8988T (cell line): ENCODE data around the gene JCAD.
"Not testable (repeated sequence)": the region's sequence is repeated elsewhere in the genome, so short reads cannot be mapped to it uniquely, and the experiment has no call there.

Experiments
- DNase-seq: peaks from one replicate; pipeline ENCODE4 v3.0.0; 2011

JCAD gene

DNA sequence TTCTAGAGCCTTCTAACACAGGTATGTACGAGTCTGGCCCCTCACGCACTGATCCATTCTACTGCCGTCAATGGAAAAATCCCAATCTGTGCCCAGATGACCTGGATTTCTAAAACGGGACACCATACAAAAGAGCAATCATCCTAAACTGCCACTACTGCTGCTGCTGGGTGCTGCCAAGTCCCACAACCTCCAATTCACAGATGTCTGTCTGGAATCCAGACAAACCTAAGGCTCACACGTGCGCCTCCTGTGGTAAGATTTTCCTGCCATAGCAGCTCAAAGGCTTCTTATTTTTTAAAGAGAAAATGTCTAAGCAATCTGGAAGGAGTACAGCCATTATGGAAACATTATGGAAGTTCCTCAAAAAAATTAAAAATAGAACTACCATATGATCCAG, 40.9 kb downstream of the JCAD start:
- DNase-seq, result no peak

DNA sequence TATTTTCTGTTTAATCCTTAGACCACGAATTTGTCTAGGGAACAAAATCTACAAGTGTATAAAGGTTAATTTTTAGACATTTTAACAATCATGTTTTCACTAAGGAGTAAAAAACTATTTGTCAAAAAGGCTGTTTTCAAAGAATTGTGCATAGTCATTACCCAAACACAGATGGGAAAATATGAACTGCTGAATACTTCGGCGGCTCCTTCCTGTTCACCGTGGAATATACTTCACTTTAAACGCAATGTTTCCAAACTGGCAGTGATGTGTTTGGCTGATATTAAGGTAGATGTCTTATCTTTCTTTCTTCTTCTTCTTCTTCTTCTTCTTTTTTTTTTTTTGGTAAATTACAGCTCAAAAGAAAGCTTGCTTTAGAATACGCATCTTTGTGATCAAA, 41.4 kb downstream of the JCAD start:
- DNase-seq, result no peak

DNA sequence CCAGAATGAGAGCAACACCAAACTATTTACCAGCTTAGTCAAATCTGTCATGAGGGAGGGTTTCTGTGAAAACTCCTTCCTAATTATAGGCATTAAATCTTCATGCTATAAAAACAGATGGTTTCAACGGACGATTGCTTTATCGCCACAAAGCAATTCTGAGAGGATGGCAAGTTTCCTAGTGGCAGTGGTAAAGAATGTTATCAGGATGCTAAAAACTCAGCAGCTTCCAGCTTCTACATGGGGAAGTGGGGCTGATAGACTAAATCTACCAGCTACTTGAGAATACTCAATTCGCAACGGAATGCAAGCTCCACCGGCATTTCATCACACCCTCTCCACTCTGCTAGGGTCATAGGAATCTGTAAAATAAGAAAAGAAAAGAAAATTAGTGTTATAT, 41.8 kb downstream of the JCAD start:
- no peak for DNase-seq

DNA sequence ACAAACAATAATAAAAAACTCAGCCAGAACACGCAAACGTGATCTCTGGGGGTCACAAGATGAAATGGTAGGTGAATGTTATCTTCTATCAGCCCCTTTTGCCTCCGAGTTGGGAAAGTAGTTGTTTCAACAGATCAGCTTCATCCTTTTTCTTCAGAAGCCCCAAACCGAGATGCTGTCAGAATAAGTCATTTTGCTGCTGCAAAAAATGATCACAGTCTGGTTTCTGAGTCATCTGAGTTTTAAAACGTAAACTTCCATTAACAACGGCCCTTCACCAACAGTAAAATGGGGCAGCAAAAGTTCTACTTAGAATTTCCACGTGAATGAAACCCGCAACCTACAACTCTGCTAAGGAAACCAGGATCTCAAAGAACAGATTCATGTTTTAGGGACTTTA, 44.9 kb downstream of the JCAD start:
- DNase-seq, result no peak

DNA sequence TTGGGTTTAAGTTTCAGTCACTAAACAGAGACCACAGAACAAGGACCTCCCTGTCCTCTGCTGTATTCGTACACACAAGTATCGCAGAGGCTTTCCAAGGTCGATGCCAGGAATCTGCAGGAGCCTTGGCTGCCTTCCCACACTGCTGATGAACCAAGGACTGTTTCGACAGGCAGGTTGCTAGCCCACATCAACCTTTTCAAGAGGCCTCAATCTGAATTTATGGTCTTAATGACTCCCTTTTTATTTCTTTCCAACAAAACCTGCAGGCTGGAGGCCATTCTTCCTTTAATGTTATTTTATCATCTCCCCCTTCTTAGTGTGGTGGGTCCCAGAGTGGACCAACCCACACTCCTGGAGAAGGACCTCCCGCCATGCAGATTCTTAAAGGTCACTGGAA, 45.6 kb downstream of the JCAD start:
- no peak for DNase-seq

DNA sequence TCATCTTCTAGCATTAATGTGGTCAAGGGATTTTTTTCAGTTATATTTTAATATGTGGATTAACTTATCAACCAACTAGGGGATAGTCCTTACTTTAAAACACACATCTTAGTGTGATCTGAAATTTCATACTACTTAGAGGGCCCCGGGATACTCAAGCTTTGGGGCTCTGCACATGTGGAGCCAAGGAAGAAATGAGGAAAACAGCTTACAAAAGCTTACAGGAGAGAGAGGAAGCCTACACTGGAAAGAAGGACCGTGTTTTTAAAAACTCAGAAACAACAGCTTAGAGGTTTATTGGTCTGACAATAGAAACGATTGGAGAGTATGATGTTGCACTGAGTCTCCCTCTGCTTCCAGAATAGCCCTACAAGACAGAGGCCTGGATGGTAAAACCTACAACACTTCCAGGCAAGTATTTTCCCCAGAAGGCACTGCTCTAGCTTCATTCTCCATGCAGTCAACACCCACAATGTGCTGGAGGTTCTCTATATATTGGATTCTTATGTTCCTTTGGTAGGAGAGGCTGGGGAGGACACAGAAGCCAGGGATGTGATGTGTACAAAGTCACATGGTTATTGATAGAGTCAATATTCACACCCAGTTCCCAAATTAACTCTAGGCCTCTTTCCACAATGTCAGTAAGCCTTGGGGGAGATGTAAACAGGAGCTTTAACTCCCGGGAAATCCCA, 47.3 kb downstream of the JCAD start:
- DNase-seq, result no peak

DNA sequence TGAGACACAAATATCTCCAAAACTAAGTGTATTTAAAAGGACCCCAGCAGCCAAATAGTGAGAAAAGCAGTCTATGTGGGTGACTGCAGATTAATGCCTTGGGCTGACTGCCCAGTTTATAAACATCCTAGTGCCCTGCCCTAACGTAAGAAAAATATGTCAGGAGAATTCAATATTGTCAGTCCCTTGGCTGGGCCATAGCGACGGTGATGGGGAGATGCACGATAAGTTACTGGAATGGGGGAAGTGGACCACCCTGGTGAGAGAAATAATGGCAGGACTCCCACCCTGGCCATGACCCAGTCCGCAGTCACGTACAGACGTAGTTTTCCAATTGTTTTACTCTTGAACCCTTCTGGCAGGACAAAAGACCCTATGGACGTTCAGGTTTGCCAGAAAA, 48.0 kb downstream of the JCAD start:
- DNase-seq, result no peak

DNA sequence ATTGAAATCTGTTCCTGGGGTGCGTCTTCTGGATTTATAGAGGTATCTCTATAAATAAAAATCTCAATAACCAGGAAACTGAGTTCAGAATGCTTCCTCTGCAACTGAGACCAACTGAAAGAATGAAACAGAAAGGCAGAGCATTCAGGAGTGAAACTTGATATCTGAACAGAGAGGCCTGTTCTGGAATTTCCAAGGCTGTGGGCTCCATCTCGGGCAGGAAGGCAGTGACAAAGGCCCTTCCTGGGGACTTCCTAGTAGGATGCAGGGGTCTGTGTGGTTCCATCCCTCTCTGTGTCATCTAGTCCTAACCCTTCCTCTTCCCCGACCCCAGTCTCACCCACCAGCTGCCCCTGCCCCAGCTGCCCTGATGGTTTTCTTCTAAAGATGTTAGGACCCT, 52.0 kb downstream of the JCAD start:
- no peak for DNase-seq

DNA sequence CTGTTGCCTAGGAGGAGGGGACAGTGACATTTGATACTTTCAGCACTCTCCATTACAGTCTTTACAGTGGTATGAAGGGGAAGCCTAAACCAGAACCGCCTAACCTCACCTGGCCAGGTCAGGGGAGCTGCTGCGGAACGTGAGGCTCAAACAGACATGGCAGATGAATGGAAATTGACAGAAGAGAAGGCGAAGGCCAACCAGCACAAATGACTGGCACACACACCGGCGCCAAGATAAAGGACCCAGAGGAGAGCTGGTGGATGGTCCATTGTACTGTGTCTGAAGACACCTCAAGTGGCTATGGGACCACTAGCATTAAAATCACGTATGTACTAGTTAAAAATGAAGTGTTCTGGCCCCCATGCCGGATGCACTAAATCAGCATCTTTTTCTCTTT, 53.0 kb downstream of the JCAD start:
- DNase-seq, result no peak

DNA sequence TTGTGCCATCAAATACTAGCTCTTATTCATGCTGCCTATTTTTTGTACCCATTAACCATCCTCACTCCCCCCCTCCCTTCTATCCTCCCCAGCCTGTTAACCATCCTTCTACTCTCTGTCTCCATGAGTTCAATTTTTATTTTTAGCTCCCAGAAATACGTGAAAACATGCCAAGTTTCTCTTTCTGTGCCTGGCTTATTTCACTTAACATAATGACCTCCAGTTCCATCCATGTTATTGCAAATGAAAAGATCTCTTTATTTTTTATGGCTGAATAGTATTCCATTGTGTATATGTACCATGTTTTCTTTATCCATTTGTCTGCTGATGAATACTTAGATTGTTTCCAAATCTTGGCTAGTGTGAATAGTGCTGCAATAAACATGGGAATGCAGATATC, 54.3 kb downstream of the JCAD start:
- DNase-seq, result not testable (repeated sequence)

DNA sequence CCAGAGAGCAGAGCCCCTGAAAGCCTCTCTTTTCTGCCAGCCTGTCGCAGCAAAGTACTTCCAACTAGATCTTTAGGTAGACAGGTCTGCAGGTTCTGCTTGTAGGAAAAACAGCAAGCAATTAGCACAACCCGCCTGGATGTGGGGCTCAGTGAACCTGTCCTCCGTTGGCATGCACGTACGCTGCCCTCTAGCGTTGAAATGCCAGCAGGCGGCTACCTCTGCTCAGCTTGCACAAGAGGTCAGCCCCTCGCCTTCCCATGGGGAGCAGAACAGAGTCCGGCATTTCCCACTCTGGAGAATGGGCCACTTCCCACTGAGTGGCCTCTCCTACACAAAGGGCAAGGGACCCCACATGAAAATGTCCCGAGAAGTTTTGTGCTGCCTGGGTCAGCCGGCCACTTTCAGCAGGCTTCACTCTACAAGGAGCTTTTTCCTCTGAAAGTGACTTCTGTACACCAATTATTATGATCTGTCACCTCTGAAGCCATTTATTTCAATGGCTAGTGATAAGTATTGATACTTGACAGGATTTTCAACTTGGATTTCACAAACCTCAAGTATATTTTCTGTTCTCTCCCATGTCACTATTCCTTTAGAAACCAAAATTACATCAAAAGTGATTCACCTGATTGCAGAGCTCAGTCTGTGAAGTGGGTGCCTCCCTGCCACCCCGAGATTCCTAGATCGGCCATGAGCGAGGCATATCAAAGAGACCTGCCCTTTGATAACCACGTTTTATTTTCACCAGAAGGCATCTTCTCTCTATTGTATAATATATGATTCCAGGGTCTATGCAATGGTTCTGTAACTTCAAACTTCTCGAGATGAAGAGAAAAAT, 56.7 kb downstream of the JCAD start:
- DNase-seq, result peak; percentile 66

DNA sequence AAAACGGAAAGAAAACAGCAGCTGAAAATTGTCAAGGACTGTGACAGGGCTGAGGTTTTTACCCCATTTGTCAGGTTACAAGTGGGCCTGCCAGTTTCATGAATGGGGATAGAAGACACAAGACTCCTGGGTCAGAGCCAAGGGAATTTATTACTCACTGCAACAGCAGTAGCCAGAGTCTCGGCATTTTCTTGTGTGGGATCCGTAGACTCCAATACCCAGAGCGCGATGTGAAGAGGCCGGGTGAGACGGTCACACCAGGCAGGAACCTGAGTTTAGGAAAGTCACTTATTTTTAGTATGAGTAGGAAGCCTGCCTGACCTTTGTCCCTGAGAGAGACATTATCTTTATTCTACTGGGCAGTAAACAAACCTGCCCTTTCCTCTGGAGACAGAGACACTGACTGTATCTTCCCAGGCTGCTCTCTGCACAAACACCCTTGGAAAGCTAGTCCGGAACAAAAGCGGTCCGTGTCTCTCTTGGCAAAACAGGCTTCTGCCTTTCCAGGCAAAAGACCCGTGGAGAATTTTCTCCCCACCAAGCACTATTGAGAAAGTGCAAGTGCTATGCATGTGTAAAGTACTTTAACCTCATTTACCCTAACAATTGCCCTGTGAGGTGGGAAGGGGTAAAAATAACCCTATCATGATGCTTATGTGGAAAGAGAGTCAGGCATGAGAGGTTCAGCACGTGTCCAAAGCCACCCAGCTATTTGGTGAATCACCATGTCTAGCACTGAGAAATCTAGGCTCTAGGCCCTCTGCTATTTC, 58.4 kb downstream of the JCAD start:
- DNase-seq, result no peak

DNA sequence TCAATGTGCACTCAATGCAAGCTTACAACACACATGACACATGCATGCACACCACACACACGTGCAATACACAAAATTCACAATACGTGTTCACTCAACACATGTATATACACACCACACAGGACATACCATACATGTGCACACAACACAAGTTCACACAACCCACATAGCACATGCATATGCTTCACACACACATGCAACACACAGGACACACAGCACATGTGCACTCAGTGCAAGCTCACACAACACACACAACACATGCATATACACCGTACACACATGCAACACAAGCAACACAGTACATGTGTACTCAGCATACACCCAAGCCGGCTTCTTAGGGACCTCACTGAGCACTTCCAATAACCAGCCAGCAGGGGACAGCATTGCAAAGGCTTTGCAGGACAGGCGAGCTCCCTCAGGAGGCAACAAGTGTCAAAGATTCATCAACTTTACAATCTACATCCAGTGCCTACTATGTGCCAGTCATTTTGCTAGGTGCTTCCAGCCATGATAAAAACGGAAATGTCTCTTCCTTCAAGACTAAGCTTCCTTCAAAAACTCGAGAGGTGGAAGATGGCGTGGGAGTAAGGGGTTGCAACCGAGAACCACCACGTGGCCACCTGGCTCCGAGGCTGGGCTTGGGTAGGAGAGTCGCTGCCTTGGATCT, 61.1 kb downstream of the JCAD start:
- peak; percentile 66 for DNase-seq

DNA sequence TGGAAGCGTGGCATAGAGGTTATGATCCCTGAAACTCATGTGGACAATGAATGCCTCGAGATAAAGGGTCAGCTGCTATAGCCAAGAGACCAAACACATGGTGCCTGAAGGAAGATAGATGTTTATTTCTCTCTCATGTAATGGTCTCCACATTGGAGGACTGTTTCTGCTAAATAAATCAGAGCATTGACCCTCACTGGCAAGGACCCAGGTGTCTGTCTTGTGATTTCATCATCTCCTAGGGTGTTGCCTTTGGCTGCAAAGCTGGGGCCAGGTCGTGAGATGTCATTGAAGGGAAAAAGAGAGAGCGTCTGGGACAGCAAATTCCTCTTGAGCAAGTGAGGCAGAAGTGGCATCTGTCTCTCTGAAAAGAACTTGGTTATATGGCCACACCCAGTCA, 64.6 kb downstream of the JCAD start:
- DNase-seq, result no peak

DNA sequence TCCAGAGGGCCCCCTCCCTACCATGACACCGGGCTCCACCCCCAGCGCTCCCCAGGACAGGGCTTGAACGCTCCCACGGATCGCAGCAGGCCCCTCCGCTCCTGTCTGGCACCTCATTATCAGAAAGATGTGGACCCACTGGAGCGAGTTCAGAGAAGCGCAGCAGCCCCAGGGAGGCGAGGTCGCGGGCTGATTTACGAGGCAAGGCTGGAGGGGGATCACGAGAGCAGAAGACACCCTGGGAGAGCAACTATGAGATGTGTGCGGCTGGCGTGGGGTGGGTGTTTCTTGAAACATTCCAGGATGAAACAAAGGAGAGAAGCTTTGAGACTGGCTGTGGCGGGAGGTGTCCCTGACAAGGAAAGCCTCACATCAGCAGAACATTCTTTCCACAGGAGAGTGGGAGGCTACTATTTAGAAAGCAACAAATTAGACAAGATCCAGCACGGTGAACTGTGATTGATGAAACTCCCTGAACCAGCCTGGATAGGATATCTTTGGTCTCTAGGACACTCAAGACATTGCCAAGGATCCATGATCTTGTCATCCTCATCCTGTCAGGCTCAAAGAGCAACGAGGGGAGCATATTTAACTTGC, 66.0 kb downstream of the JCAD start:
- DNase-seq, result no peak

DNA sequence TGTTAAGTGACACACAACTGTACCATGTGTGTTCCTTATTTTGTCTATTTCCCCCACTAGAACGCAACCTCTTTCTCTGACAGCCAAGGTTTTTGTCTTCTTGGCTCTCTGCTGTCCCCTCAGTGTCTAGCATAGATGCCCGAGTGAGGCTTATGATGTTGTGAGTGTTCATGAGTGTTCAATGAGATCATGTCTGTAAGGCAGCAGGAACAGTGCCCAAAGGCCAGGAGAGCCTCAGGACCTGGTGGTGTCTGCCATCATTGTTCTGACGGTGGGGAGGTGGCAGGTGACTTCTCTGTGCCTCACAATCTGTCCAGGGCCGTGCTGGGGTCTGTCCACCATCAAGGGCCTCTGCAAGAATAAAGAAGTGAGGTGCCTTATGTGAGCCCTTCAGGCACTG, 66.5 kb downstream of the JCAD start:
- DNase-seq, result no peak

DNA sequence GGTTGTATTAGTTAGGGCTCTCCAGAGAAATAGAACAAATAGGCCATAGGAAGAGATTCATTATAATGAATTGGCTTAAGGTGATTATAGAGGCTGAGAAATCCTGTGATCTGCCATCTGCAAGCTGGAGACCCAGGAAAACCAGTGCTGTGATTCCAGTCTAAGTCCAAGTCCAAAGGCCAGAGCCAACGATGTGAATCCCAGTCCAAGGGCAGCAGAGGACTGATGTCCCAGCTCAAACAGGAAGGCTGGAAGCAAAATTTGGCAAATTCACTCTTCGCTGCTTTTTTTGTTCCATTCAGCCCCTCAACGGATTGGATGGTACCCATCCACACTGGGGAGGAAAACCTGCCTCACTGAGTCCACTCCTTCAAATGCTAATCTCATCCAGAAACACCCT, 68.0 kb downstream of the JCAD start:
- no peak for DNase-seq

DNA sequence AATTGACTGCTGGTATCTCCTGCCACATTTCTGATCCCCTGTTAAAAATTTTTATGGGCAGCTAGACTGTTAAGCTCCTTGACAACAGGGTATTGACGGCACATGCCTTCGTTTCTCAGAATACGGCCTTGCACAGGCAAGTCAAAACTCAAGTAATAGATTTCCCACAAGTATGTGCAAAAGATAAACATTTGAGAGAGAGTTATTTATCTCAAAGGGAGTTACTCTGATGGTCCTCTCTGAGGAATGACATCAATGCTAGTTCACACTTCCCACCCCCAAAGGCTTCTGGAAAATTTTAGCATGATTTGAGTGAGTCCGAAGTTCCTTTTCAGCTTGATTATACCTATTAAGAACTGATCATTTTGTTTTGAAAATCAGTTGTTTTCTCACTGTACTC, 71.9 kb downstream of the JCAD start:
- no peak for DNase-seq

DNA sequence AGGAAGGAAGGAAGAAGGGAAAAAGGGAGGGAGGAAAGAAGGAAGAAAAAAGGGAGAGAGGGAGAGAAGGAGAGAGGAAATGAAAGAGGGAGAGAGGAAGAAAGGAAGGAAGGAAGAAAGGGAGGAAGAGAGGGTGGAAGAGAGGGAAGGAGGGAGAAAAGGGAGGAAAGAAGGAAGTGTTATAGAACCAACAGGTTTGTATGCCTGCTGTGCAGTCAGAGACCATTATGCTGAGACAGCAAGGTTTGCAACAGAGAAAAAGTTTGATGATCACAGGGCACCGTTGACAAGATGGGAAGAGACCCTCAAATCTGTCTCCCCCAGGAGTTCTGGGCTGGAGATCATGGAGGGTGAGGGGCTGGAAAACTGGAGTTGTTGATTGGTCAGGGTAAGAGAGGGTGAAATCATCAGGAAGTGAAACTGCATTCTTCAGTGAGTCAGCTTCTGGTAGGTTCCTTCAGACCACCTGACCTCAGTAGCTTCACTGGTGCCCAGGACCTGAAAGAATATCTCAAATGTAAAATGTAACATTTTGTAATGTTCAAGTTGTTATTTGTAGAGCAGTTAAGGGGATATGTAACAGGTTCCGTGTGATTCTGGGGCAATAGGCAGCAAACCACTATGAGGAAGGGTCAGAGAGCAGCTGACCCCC, 76.3 kb downstream of the JCAD start:
- no peak for DNase-seq

DNA sequence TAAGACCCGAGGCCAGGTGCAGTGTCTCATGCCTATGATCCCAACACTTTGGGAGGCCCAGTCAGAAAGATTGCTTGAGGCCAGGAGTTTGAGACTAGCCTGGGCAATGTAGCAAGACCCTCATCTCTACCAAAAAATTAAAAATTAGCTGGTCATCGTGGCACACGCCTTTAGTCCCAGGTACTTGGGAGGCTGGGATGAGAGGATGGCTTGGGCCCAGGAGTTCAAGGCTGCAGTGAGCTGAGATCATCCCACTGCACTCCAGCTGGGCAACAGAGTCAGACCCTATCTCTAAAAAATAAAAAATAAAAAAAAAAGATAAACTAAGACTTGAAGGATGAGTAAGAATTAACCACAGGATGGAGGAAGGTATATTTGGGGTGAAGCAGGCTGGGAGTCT, 77.9 kb downstream of the JCAD start:
- DNase-seq, result no peak

DNA sequence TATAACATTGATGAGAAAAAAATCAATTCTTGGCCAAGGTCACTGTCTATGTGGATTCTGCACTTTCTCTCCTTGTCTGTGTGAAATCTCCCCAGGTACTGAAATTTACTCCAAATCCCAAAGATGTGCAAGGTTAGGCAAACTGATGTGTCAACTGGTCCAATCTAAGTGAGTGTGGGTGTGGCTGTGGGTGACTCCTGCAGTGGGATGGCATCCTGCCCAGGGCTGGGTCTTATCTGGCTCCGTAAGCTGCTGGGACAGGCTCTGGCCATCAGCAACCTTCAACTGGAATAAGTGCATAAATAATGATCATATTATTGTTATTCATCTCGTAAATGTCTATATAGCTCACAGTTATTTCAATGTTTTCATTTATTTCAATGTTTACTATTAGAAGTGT, 79.3 kb downstream of the JCAD start:
- DNase-seq, result no peak

DNA sequence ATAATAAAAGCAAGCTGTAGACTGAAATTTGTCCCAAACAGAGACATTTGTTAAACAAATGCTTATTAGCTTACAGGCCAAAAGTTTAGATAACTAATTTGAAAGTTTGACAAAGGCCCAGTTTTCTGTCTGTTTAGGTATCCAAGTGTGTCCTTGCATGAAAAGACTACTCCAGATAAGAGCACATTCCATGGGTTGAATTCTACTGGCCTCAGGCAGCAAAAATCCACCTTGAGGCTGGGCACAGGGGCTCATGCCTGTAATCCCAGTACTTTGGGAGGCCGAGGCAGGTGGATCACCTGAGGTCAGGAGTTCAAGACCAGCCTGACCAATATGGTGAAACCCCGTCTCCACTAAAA, 80.0 kb downstream of the JCAD start:
- not testable (repeated sequence) for DNase-seq

DNA sequence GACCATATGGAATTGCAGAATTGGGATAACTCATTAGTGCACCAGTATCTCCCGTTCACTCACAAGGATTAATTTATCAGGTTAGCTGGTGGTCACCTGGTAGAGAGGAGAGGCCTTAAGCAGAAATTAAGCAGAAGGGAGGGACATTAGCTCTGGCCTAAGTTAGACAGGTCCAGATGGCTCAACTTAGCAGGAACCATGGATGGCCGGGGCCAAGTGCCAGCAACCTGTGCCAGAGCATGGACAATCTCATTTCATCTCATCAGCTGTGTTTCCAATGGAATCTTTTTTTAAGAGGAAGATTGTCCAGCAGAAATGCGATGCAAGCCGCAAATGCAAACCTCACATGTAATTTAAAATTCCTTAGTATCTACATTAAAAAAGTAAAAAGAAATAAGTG, 82.2 kb downstream of the JCAD start:
- DNase-seq, result no peak
